Right renal pelvis (tissue), 4 donors: ENCODE measurements around the gene TGM2. TPM values are rescaled to one million over a fixed set of nuclear protein-coding genes. Genes with fewer than 3 reads are reported as not detected.
A peak's percentile ranks its signal among the peaks of the same experiment; 100 is the strongest.

Experiments
- DNase-seq, 4 donors: peaks; one replicate each; pipeline ENCODE4 v3.0.0-alpha.2; 2013; ENCODE audit warnings: low read depth in 4 of 4, low spot score in 3 of 4, missing footprints in 1 of 4
- polyA plus RNA-seq, 4 donors: library from polyadenylated mRNA; unstranded; fragments of 120-200 nt; gene quantifications; one replicate each; pipeline ENCODE4 v1.2.1, GENCODE V29; 2013; ENCODE audit not compliant: insufficient read length in 4 of 4

The TGM2 gene
- polyA plus RNA-seq, result 10 to 100 TPM; 34.1 to 45.1 (median 38.6) TPM

- peak in 2 of 4 donors; percentile 52 to 64 for DNase-seq
Measured at GRCh38 chr20:38165089-38165965, at the start of gene TGM2. Gene TGM2 (minus strand): TSS chr20:38165270. CDS start chr20:38165198, 72 bp downstream.

DNA sequence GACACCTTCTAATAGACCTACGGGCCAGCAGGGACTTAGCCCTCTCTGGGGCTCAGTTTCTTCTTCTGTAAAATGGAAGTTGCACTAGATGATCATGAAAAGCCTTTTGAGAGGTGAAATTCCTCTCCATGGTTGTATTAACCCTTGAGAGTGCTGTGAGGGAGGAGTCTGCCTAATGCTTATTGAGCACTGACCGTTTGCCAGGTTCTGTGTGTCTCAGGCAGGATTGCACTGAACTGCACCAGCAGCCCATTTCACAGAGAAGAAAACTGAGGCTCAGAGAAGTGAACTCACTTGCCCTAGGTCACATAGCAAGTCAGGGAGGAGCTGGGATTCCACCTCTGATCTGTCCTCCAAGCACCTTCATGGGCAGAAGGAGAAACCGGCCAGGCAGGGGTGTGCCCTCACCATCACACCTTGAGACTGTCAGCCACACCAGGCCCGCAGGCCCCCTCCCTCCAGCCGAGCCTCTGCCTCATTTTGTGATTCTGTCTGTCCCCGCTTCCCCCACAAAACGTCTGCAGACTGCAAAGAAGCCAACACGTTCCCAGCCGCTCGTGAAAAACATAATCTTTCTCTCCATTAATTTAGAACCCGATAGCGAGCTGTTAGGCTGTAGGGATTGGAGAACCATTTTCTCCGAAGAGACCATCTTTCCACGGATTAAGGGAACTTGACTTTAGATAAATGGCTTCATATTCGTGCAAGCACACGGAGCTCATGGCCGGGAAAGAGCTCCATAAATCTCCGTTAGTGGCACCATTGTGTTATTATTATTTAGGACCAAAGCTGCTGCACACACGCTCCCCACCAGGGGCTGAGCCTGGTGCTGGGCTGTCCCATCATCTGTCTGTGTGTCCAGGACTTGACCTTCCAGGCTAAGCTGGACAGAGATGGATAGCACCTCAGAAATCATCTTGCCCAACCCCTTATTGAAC is 49.5 kb upstream of the TGM2 start:
- no peak for DNase-seq

DNA sequence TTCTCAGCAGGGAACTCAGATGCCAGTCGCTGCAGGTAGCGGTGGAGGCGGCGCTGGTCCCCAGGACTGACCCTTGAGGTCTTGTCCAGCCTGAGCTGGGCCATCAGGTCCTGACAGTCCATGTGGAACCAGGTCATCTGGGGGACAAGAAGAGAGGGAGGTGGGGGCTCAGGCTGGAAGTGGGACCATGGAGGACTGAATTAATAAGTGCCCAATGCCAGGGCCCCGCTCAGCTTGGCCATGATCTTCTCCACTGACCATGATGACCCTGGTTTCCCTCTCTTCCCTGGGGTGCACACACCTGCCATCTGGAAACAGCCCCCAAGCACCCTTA is 48.5 kb upstream of the TGM2 start:
- DNase-seq, result no peak

GRCh38 chr20:38212806-38213606 is 47.9 kb upstream of the TGM2 start:
- DNase-seq, result no peak

DNA sequence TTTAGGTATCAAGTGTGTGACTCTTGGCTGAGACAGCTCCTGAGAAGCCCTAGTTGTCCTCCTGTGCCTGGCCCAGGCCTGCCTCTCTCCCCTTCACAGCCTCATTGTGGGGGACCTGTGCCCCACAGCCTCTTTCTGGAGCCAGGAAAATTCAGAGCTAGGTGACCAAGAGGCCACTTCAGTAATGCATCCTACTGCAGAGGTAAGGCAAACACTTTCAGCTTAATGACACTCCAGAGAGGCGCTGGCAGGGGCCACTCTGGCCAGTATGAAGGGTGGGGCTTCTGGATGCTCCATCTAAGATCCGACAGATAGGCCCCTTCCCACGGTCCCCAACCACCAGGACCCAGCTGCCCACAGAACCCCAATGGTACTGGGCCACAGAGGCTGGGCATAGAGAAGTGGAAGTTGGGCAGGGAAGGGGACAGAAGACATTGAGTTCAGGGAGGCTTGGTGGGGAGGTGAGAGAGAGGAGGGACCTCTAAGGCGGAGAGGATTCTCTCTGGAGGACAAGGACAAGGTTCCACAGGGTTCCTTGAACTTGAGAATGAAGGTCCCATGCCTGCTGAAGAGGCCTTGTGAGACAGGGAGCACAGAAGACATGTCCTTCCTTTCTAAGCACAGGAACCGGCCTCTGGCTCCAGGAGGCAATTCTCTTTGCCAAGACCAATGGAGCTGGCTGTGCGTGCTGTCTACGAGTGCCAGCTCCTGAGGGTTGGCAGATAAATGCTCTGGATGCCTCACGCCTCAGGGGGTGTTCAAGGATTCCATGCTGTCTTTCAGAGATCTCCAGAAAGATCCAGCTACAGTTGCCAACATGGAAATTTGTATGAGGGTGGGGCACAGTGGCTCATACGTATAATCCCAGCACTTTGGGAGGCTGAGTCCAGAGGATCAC is 46.4 kb upstream of the TGM2 start:
- no peak for DNase-seq

- DNase-seq, result no peak
Measured at GRCh38 chr20:38210741-38211140, 45.7 kb upstream of the TGM2 start.

- DNase-seq, result no peak
Measured at GRCh38 chr20:38209736-38210405, 44.8 kb upstream of the TGM2 start.

GRCh38 chr20:38209054-38209675 is 44.1 kb upstream of the TGM2 start:
- no peak for DNase-seq

- DNase-seq, result no peak
Measured at GRCh38 chr20:38208523-38208922, 43.5 kb upstream of the TGM2 start.

DNA sequence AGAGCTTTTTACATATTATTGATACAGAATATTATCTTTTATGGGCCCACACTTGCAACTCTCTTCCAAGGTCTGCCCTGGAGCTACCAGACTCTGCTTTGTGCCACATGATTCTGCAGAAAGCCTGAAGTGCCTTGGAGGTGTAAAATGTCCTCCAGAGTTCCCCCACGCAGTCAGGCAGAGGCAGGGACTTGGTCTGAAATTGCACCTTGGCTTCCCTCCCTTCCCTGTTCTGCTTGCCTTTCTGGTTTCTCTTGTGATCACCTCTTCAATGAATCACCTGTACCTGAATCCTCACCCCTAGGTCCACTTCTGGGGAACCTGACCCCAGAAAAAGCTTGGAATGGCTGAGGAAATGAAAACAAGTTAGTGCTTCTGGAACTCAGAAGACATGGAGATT is 43.0 kb upstream of the TGM2 start:
- DNase-seq, result no peak

- DNase-seq, result no peak
Measured at GRCh38 chr20:38207621-38208020, 42.6 kb upstream of the TGM2 start.

GRCh38 chr20:38205001-38205400 is 39.9 kb upstream of the TGM2 start:
- no peak for DNase-seq

GRCh38 chr20:38203981-38204357 is 38.9 kb upstream of the TGM2 start:
- no peak for DNase-seq

- DNase-seq, result no peak
Measured at GRCh38 chr20:38203337-38203980, 38.4 kb upstream of the TGM2 start.

- DNase-seq, result no peak
Measured at GRCh38 chr20:38202982-38203293, 37.9 kb upstream of the TGM2 start.

DNA sequence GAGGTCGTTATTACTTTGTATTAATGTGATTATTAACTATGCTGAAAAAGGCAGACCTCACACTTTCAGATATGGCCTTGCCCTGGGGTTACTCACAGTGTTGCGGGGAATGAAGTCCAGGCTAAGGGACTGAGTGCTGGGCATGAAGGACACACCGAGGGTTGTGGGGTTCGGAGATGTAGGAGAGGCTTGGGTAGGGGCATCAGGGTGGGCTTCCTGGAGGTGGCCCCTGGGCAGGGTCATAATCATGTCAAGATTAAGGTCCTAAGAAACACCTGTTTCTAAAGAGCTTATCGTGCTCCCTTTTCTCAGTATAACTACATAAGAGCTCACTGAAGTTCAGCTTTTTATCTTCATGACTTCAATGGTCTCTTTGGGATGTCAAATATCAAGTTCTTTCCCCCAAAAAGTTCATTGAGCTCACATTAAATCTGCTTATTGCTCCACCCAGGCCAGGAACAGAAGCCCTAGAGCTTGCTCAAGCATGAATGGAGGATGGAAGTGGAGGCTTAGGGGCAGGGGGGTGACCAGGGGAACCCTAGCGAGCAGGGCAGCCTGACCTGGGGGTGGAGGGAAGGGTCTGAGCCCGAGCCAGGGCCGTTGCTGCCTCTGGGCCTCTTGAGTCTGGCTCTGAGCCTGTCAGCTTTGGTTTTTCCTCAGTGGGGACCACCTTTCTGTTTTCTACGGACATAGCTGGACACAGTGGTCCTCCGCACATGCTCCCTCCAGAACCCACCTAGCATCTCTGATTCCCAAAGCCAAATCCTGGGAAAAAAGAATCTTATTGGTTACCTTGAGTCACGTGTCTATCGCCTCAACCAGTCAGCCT is 37.3 kb upstream of the TGM2 start:
- no peak for DNase-seq

GRCh38 chr20:38201356-38201755 is 36.3 kb upstream of the TGM2 start:
- DNase-seq, result no peak

DNA sequence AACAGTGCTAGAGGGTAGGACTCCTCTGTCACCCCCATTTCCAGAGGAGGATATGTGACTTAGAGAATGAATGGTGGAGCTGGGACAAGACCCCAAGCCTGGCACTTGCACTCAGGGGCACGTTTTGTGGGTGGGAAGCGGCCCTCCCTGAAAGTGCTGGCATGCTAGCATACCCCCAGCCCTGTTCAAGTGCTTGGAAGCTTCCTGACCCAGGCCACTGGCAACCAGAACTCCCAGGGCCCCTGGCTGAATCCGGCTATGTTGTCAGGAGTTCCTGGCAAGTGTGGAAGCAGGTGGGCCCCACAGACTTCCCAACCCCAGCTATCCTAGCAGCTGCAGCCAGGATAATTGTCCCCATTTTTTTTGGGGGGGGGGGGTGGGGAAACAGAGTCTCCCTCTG is 35.6 kb upstream of the TGM2 start:
- no peak for DNase-seq
